A549 (cell line): ENCODE measurements around the gene PIEZO2. TPM values are rescaled to one million over a fixed set of nuclear protein-coding genes. Genes with fewer than 3 reads are reported as not detected.

Source experiments
- ATAC-seq, 2 experiments: fragments of 200-7000 bp in 1 of 2; fragments of >200 bp in 1 of 2; cut with Nextera tagmentation in 1 of 2; cut with Tn5 transposase in 1 of 2; 3 replicates each; pipeline versions ENCODE4 v1.8.0 to v1.9.1; 2018 to 2020; ENCODE audit warnings: mild to moderate bottlenecking in 1 of 2, moderate library complexity in 1 of 2
- CTCF ChIA-PET: fragments of 300-600 bp; sonication (Branson Sonifier 250); formaldehyde crosslinking; extraction: SDS; loops from one replicate; lab custom pipeline; 2021; ENCODE audit warnings: antibody characterized with exemption, inconsistent platforms; lab: Yijun Ruan, JAX
- POLR2A ChIA-PET: fragments of 350-600 bp; formaldehyde crosslinking; extraction: SDS; loops from one replicate; lab custom pipeline; 2021; ENCODE audit warnings: antibody characterized with exemption, inconsistent platforms; lab: Yijun Ruan, JAX
- DNase-seq, 2 experiments: peaks; one replicate each; pipeline versions ENCODE4 v3.0.0 to v3.0.0-alpha.2; 2011 to 2016; ENCODE audit warnings: low read depth in 1 of 2, low spot score in 1 of 2
- FAIRE-seq: peaks from 2 replicates; lab custom pipeline; 2011; peaks lifted over from hg19 to GRCh38; lab: Jason Lieb, UNC
- H3K27ac ChIP-seq, 2 experiments: fragments of >200 bp; sonication (Bioruptor Twin); formaldehyde crosslinking; 3 replicates each; pipeline ENCODE4 v1.5.1; 2016 to 2017
- H3K4me1 ChIP-seq: fragments of >200 bp; sonication (Bioruptor Twin); formaldehyde crosslinking; 3 replicates; pipeline ENCODE4 v1.6.1; 2016
- H3K4me2 ChIP-seq: fragments of >200 bp; sonication (Bioruptor Twin); formaldehyde crosslinking; 3 replicates; pipeline ENCODE4 v1.6.1; 2016
- H3K4me3 ChIP-seq: fragments of >200 bp; sonication (Bioruptor Twin); formaldehyde crosslinking; 3 replicates; pipeline ENCODE4 v1.5.1; 2016
- H3K9me3 ChIP-seq: fragments of >200 bp; sonication (Bioruptor Twin); formaldehyde crosslinking; 3 replicates; pipeline ENCODE4 v1.6.1; 2016
- BHLHE40 ChIP-seq: IDR thresholded peaks from 2 replicates; pipeline ENCODE4 v1.6.1; 2012; ENCODE audit warnings: low read depth, low read length, inconsistent platforms
- CBX2 ChIP-seq: fragments of 200-600 bp; sonication (generic); IDR thresholded peaks from 2 replicates; pipeline ENCODE4 v1.6.1; 2016; ENCODE audit warnings: low read depth, mild to moderate bottlenecking, borderline replicate concordance
- CBX8 ChIP-seq: fragments of 200-600 bp; sonication (generic); IDR thresholded peaks from 2 replicates; pipeline ENCODE4 v1.6.1; 2016
- CHD2 ChIP-seq: fragments of 150-350 bp; IDR thresholded peaks from 2 replicates; pipeline ENCODE4 v1.6.1; 2014; ENCODE audit warnings: low read length; ENCODE audit not compliant: partially characterized antibody
- HEYL ChIP-seq: fragments of 250-450 bp; sonication (Bioruptor Pico); IDR thresholded peaks from 2 replicates; pipeline ENCODE4 v1.8.0; 2021; ENCODE audit warnings: mild to moderate bottlenecking, moderate library complexity
- HOXB5 ChIP-seq: fragments of 250-450 bp; sonication (Bioruptor Pico); IDR thresholded peaks from 2 replicates; pipeline ENCODE4 v1.5.0; 2020; ENCODE audit warnings: mild to moderate bottlenecking, moderate library complexity
- JUNB ChIP-seq: fragments of >200 bp; sonication (Bioruptor Twin); formaldehyde crosslinking; IDR thresholded peaks from 2 replicates; pipeline ENCODE4 v1.6.1; 2016
- NFE2L2 ChIP-seq: fragments of 150-350 bp; conservative IDR thresholded peaks from 2 replicates; pipeline ENCODE4 v1.6.1; 2014; ENCODE audit warnings: low read length
- NPAS2 ChIP-seq: fragments of 250-450 bp; sonication (Bioruptor Pico); IDR thresholded peaks from 2 replicates; pipeline ENCODE4 v1.8.0; 2022; ENCODE audit warnings: mild to moderate bottlenecking, moderate library complexity, borderline replicate concordance
- NR3C1 ChIP-seq: fragments of >200 bp; sonication (Bioruptor Twin); formaldehyde crosslinking; IDR thresholded peaks from 3 replicates; pipeline ENCODE4 v1.6.1; 2017
- PBX3 ChIP-seq: IDR thresholded peaks from 2 replicates; pipeline ENCODE4 v1.6.1; 2012
- POLR2AphosphoS2 ChIP-seq: conservative IDR thresholded peaks from 2 replicates; pipeline ENCODE4 v1.6.1; 2012; ENCODE audit warnings: low read length, improper control_type of control experiment, inconsistent platforms
- REST ChIP-seq: fragments of 200-600 bp; sonication (generic); IDR thresholded peaks from 2 replicates; pipeline ENCODE4 v1.6.1; 2016; ENCODE audit warnings: antibody characterized with exemption, mild to moderate bottlenecking, moderate library complexity
- RNF2 ChIP-seq: fragments of 200-600 bp; sonication (generic); IDR thresholded peaks from 2 replicates; pipeline ENCODE4 v1.6.1; 2016; ENCODE audit warnings: low read depth, mild to moderate bottlenecking, antibody characterized with exemption, moderate library complexity, borderline replicate concordance
- ZFP36 ChIP-seq: fragments of 450-650 bp; IDR thresholded peaks from 2 replicates; pipeline ENCODE4 v1.6.1; 2014; ENCODE audit warnings: borderline replicate concordance; ENCODE audit not compliant: partially characterized antibody
- WGBS: methylation state at CpG from one replicate; pipeline ENCODE4 v1.1.6; 2017; ENCODE audit errors: missing lambda C conversion rate; 5-methylcytosine and 5-hydroxymethylcytosine counted together
- polyA plus RNA-seq, 4 experiments: library from polyadenylated mRNA; depleted of rRNA in 3 of 4; stranded (reverse); fragments of >200 nt; fragmentation: RNase III in 1 of 4; extraction: RNeasy Plus Mini Kit Qiagen cat#74134 plus additional on column Dnase treatment in 1 of 4; gene quantifications; 2 replicates in 3 of 4; 3 replicates in 1 of 4; pipeline ENCODE4 v1.2.3, GENCODE V29; 2011 to 2017

The PIEZO2 gene
- polyA plus RNA-seq, 2 of the 4 experiments (the other 2 are of a cell fraction): 0.80 to 1.6 TPM

- TF ChIP-seq REST (no peak), NR3C1 (no peak), POLR2AphosphoS2 (no peak), PBX3 (no peak), HEYL (CRISPR knock-in tag) (no peak)
- TF ChIP-seq, all 56 proteins: peak for 0
Observed at GRCh38 chr18:10939822-10940221, 209.5 kb downstream of the PIEZO2 start (continued).

GRCh38 chr18:10937743-10938640 lies 211.4 kb downstream of the PIEZO2 start:
- ChIA-PET POLR2A (no interaction called here), CTCF (no interaction called here)
- H3K4me3 ChIP-seq: no peak overlapping the region
- WGBS: 21% methylated on average over 6 of the region's 6 CpGs
- no peak overlapping the region for H3K4me2 ChIP-seq
- ATAC-seq (no peak), FAIRE-seq (no peak), DNase-seq (no peak)
- H3K27ac ChIP-seq: no peak overlapping the region
- no peaks in the 10 kb centered on the region for H3K9me3 ChIP-seq
- no peak for TF ChIP-seq CBX2
- TF ChIP-seq ZFP36: no peak
- TF ChIP-seq CHD2: no peak
- TF ChIP-seq NFE2L2: no peak
- TF ChIP-seq BHLHE40: no peak
- TF ChIP-seq JUNB: no peak
- no peak for TF ChIP-seq RNF2
- TF ChIP-seq NPAS2: no peak
- no peak for TF ChIP-seq CBX8
- H3K4me1 ChIP-seq: no peaks in the 10 kb centered on the region

GRCh38 chr18:10936176-10937053 lies 213.0 kb downstream of the PIEZO2 start:
- CTCF ChIA-PET: interaction anchor here (1.0 kb wide), 1 partner anchor 218 kb away, joined by 3 read pairs; no protein-coding TSS in a partner anchor
- no peaks in the 10 kb centered on the region for H3K9me3 ChIP-seq
- H3K4me2 ChIP-seq: no peak overlapping the region
- no peak overlapping the region for H3K4me3 ChIP-seq
- DNase-seq (no peak), ATAC-seq (no peak), FAIRE-seq (no peak)
- no peak for TF ChIP-seq HOXB5 (CRISPR knock-in tag)
- 22% methylated on average over 9 of the region's 9 CpGs for WGBS
- no peaks in the 10 kb centered on the region for H3K4me1 ChIP-seq
- H3K27ac ChIP-seq: no peak overlapping the region
- POLR2A ChIA-PET: no interaction called here
